COLO668 (cell line): ENCODE data around the gene ZSWIM8.
"Not testable (repeated sequence)": the region's sequence is repeated elsewhere in the genome, so short reads cannot be mapped to it uniquely, and the experiment has no call there.

Experiments used
- DNase-seq: peaks from one replicate; lab custom pipeline; 2025; ENCODE audit not compliant: unreplicated experiment; lab: John Stamatoyannopoulos, UW

The ZSWIM8 gene

GRCh38 chr10:73785211-73785720, at the start of gene ZSWIM8:
TSS of gene ZSWIM8 (plus strand) at chr10:73785606. CDS start at chr10:73785879, 273 bp downstream.
- DNase-seq = peak; percentile 83

GRCh38 chr10:73740501-73741254, 44.7 kb upstream of the ZSWIM8 start:
- DNase-seq = not testable (repeated sequence)

- DNase-seq = no peak
These were observed 43.0 kb upstream of the ZSWIM8 start for GRCh38 chr10:73742454-73742734.

GRCh38 chr10:73743327-73743904, 42.0 kb upstream of the ZSWIM8 start:
- no peak for DNase-seq

- peak; percentile 93 for DNase-seq
These were observed 41.3 kb upstream of the ZSWIM8 start, which contains the start of gene SEC24C for GRCh38 chr10:73743905-73744663. TSS of gene SEC24C (plus strand) at chr10:73744372. CDS start at chr10:73746833, 2,461 bp downstream.

GRCh38 chr10:73744664-73744975, 40.8 kb upstream of the ZSWIM8 start:
- DNase-seq = peak; percentile 36

GRCh38 chr10:73746721-73747120, 38.7 kb upstream of the ZSWIM8 start:
- DNase-seq = no peak

- no peak for DNase-seq
These were observed 34.6 kb upstream of the ZSWIM8 start for GRCh38 chr10:73750819-73751218.

- DNase-seq = no peak
These were observed 29.2 kb upstream of the ZSWIM8 start for GRCh38 chr10:73756183-73756582.

- DNase-seq = no peak
These were observed 26.5 kb upstream of the ZSWIM8 start for GRCh38 chr10:73758704-73759511.

- DNase-seq = peak; percentile 53
These were observed 25.8 kb upstream of the ZSWIM8 start for GRCh38 chr10:73759512-73760115.

GRCh38 chr10:73761781-73762180, 23.6 kb upstream of the ZSWIM8 start:
- no peak for DNase-seq

- no peak for DNase-seq
These were observed 22.5 kb upstream of the ZSWIM8 start for GRCh38 chr10:73762915-73763314.

- no peak for DNase-seq
These were observed 22.1 kb upstream of the ZSWIM8 start for GRCh38 chr10:73763343-73763742.

- DNase-seq = no peak
These were observed 20.3 kb upstream of the ZSWIM8 start for GRCh38 chr10:73765066-73765465.

GRCh38 chr10:73768881-73769280, 16.5 kb upstream of the ZSWIM8 start:
- DNase-seq = peak; percentile 8

GRCh38 chr10:73769396-73769795, 16.0 kb upstream of the ZSWIM8 start:
- DNase-seq = no peak

- peak; percentile 12 for DNase-seq
These were observed 13.6 kb upstream of the ZSWIM8 start for GRCh38 chr10:73771722-73772280.

- DNase-seq = peak; percentile 84
These were observed 12.9 kb upstream of the ZSWIM8 start for GRCh38 chr10:73772281-73773151.
